ENCODE measurements around the gene RFX3. TPM values are rescaled to one million over a fixed set of nuclear protein-coding genes. Genes with fewer than 3 reads are reported as not detected.
A peak's percentile ranks its signal among the peaks of the same experiment; 100 is the strongest.
"Not testable (repeated sequence)": the region's sequence is repeated elsewhere in the genome, so short reads cannot be mapped to it uniquely, and the experiment has no call there.

The RFX3 gene
- total RNA-seq, 1 donor: 3.1 TPM

DNA sequence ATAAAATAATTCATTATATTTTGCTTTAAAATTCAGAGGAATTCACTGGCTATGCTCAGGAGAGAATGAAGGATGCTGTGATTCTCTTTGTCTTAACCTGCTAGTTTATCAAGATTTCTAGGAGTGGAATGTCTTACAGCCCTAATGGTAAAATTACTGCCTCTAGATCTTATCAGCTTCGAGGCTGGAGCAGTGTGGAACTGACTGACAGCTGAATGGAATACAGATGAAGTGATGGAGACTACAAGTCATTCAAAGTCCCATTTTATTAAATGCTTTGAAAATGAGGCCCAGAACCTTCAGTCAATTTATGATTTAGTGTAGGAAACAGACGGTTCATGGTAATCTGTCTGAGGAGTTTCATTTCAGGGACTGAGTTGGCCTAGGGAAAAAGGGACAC lies 202.1 kb downstream of the RFX3 start:
- no peak overlapping the region for H3K4me3 ChIP-seq (ENCODE audit: low read depth, low read length)
- TF ChIP-seq, protein P1, sequence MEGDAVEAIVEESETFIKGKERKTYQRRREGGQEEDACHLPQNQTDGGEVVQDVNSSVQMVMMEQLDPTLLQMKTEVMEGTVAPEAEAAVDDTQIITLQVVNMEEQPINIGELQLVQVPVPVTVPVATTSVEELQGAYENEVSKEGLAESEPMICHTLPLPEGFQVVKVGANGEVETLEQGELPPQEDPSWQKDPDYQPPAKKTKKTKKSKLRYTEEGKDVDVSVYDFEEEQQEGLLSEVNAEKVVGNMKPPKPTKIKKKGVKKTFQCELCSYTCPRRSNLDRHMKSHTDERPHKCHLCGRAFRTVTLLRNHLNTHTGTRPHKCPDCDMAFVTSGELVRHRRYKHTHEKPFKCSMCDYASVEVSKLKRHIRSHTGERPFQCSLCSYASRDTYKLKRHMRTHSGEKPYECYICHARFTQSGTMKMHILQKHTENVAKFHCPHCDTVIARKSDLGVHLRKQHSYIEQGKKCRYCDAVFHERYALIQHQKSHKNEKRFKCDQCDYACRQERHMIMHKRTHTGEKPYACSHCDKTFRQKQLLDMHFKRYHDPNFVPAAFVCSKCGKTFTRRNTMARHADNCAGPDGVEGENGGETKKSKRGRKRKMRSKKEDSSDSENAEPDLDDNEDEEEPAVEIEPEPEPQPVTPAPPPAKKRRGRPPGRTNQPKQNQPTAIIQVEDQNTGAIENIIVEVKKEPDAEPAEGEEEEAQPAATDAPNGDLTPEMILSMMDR (IDR thresholded peaks at IDR 0.05; ENCODE audit: insufficient read depth, low read length): no peak
- no peak for DNase-seq (ENCODE audit: low read depth)

- no peak overlapping the region for H3K4me3 ChIP-seq (ENCODE audit: low read depth, low read length)
- no peak for DNase-seq (ENCODE audit: low read depth)
- TF ChIP-seq, protein P1 (IDR thresholded peaks at IDR 0.05; ENCODE audit: insufficient read depth, low read length): no peak
Observed at GRCh38 chr9:3321186-3321585, 204.6 kb downstream of the RFX3 start.

DNA sequence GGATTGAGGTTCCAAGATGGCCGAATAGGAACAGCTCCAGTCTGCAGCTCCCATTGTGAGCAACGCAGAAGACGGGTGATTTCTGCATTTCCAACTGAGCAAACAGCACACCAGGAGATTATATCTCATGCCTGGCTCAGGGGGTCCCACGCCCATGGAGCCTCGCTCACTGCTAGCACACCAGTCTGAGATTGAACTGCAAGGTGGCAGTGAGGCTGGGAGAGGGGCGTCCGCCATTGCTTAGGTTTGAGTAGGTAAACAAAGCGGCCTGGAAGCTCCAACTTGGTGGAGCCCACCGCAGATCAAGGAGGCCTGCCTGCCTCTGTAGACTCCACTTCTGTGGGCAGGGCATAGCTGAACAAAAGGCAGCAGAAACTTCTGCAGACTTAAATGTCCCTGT lies 213.2 kb downstream of the RFX3 start:
- not testable (repeated sequence) for DNase-seq (ENCODE audit: low read depth); H3K4me3 ChIP-seq (ENCODE audit: low read depth, low read length)

DNA sequence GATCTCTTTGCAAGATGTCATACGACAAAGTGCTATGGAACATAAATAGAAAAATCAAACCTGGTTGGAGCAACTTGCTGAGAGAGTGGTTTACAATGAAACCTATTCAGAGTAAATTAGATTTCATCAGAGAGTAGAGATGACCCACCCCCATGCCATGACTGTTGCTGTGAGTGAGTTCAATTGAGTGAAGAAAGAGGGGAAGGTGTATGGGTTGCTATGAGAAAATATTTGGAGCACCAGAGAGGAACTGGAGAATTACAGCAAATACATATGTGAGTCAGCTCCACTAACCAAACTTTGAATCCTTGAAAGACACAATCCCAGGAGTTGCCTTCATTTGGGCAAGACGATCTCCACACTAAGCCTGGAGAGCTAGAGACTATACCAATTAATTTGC lies 217.2 kb downstream of the RFX3 start:
- TF ChIP-seq, protein P1 (IDR thresholded peaks at IDR 0.05; ENCODE audit: insufficient read depth, low read length): no peak

DNA sequence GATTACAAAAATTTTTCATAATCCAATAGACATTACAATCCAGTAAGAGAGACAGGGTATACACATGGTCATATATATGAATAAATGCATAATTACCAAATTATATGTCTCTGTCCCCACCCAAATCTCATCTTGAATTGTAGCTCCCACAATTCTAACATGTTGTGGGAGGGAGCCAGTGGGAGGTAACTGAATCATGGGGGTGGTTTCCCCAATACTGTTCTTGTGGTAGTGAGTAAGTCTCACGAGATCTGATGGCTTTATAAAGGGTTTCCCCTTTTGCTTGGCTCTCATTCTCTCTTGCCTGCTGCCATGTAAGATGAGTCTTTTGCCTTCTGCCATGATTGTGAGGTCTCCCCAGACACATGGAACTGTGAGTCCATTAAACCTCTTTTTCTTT lies 221.4 kb downstream of the RFX3 start:
- not testable (repeated sequence) for DNase-seq (ENCODE audit: low read depth); H3K4me3 ChIP-seq (ENCODE audit: low read depth, low read length)

More for the DNA sequence above, 217.2 kb downstream of the RFX3 start:
- DNase-seq (ENCODE audit: low read depth): no peak
- H3K4me3 ChIP-seq (ENCODE audit: low read depth, low read length): no peak overlapping the region

GRCh38 chr9:3299872-3300271 lies 225.9 kb downstream of the RFX3 start:
- H3K4me3 ChIP-seq (ENCODE audit: low read depth, low read length): no peak overlapping the region
- TF ChIP-seq, protein P1 (IDR thresholded peaks at IDR 0.05; ENCODE audit: insufficient read depth, low read length): no peak
- no peak for DNase-seq (ENCODE audit: low read depth)

- TF ChIP-seq, protein P1 (IDR thresholded peaks at IDR 0.05; ENCODE audit: insufficient read depth, low read length): no peak
- no peak for DNase-seq (ENCODE audit: low read depth)
- H3K4me3 ChIP-seq (ENCODE audit: low read depth, low read length): no peak overlapping the region
Observed at GRCh38 chr9:3296536-3296935, 229.3 kb downstream of the RFX3 start.

GRCh38 chr9:3292311-3292710 lies 233.5 kb downstream of the RFX3 start:
- TF ChIP-seq, protein P1 (IDR thresholded peaks at IDR 0.05; ENCODE audit: insufficient read depth, low read length): no peak
- no peak overlapping the region for H3K4me3 ChIP-seq (ENCODE audit: low read depth, low read length)
- DNase-seq (ENCODE audit: low read depth): peak; percentile 22
